Measurements from ENCODE around the gene RNF212.

- TF ChIP-seq CREB5 (CRISPR knock-in tag; IDR thresholded peaks at IDR 0.05; ENCODE audit: low read depth): no peak
- TF ChIP-seq ZNF70 (CRISPR knock-in tag; IDR thresholded peaks at IDR 0.05): no peak
- TF ChIP-seq PPARA (CRISPR knock-in tag; IDR thresholded peaks at IDR 0.05; ENCODE audit: borderline replicate concordance): no peak
- no peak for TF ChIP-seq GLIS3 (CRISPR knock-in tag; IDR thresholded peaks at IDR 0.05)
- TF ChIP-seq CSRNP3 (CRISPR knock-in tag; IDR thresholded peaks at IDR 0.05): no peak
- TF ChIP-seq RARB (CRISPR knock-in tag; IDR thresholded peaks at IDR 0.05): no peak
Measured at GRCh38 chr4:1084394-1084793, 29.0 kb downstream of the RNF212 start.
